GM18511 (cell line): ENCODE measurements around the gene FGFR3.

ENCODE experiments used
- ATAC-seq: cut with Tn5 transposase; IDR thresholded peaks from one replicate; pipeline ENCODE4 v1.9.1; 2021; ENCODE audit warnings: mild to moderate bottlenecking, moderate library complexity; ENCODE audit not compliant: unreplicated experiment

FGFR3 gene

GRCh38 chr4:1792832-1793495 is at the start of gene FGFR3:
FGFR3 (plus strand) TSS chr4:1793293; CDS start chr4:1793935, 642 bp downstream.
- ATAC-seq = peak; percentile 55

- ATAC-seq = no peak
Observed at GRCh38 chr4:1743551-1743950, 49.5 kb upstream of the FGFR3 start.

GRCh38 chr4:1743975-1744374 is 49.1 kb upstream of the FGFR3 start:
- ATAC-seq = no peak

- no peak for ATAC-seq
Observed at GRCh38 chr4:1744552-1744951, 48.5 kb upstream of the FGFR3 start.

GRCh38 chr4:1745165-1745564 is 47.9 kb upstream of the FGFR3 start:
- ATAC-seq = no peak

- no peak for ATAC-seq
Observed at GRCh38 chr4:1745697-1746096, 47.4 kb upstream of the FGFR3 start.

GRCh38 chr4:1746265-1746691 is 46.8 kb upstream of the FGFR3 start:
- peak; percentile 73 for ATAC-seq

- ATAC-seq = no peak
Observed at GRCh38 chr4:1746919-1747602, 46.0 kb upstream of the FGFR3 start.

- ATAC-seq = no peak
Observed at GRCh38 chr4:1747603-1747967, 45.5 kb upstream of the FGFR3 start.

GRCh38 chr4:1748465-1748995 is 44.6 kb upstream of the FGFR3 start:
- no peak for ATAC-seq

- no peak for ATAC-seq
Observed at GRCh38 chr4:1749370-1749769, 43.7 kb upstream of the FGFR3 start.

- no peak for ATAC-seq
Observed at GRCh38 chr4:1749826-1750225, 43.3 kb upstream of the FGFR3 start.

- ATAC-seq = no peak
Observed at GRCh38 chr4:1750381-1751154, 42.5 kb upstream of the FGFR3 start.

GRCh38 chr4:1751155-1751918 is 41.8 kb upstream of the FGFR3 start:
- no peak for ATAC-seq

GRCh38 chr4:1751919-1752283 is 41.2 kb upstream of the FGFR3 start:
- no peak for ATAC-seq

- no peak for ATAC-seq
Observed at GRCh38 chr4:1752284-1753041, 40.6 kb upstream of the FGFR3 start.

- no peak for ATAC-seq
Observed at GRCh38 chr4:1753294-1753696, 39.8 kb upstream of the FGFR3 start.

GRCh38 chr4:1753697-1754311 is 39.3 kb upstream of the FGFR3 start:
- ATAC-seq = no peak

- ATAC-seq = no peak
Observed at GRCh38 chr4:1754336-1754735, 38.8 kb upstream of the FGFR3 start.

- no peak for ATAC-seq
Observed at GRCh38 chr4:1755297-1755696, 37.8 kb upstream of the FGFR3 start.
